HepG2 (cell line): Measurements from ENCODE around the gene PRPF4. TPM values are rescaled to one million over a fixed set of nuclear protein-coding genes. Genes with fewer than 3 reads are reported as not detected.

Experiments
- BHLHE40 ChIP-seq: IDR thresholded peaks from 2 replicates; pipeline ENCODE4 v1.6.1; 2011; ENCODE audit warnings: low read length, improper control_type of control experiment
- BRF2 ChIP-seq: sonication (generic); formaldehyde crosslinking; IDR thresholded peaks from 2 replicates; pipeline ENCODE4 v1.8.1; 2022; ENCODE audit warnings: mild to moderate bottlenecking, missing genetic modification reagents
- CREB1 ChIP-seq, 2 experiments: fragments of 450-650 bp in 1 of 2; IDR thresholded peaks; 2 replicates each; pipeline ENCODE4 v1.6.1; 2016 to 2017; ENCODE audit warnings: control low read depth in 1 of 2, mild to moderate bottlenecking in 1 of 2, missing compliant biosample characterization in 1 of 2, missing genetic modification characterization in 1 of 2
- DMAP1 ChIP-seq: IDR thresholded peaks from 2 replicates; pipeline ENCODE4 v1.6.1; 2016
- GATA4 ChIP-seq: sonication (generic); IDR thresholded peaks from 2 replicates; pipeline ENCODE4 v1.6.1; 2016; ENCODE audit warnings: antibody characterized with exemption, low read depth, borderline replicate concordance
- GMEB1 ChIP-seq: sonication (generic); formaldehyde crosslinking; IDR thresholded peaks from 2 replicates; pipeline ENCODE4 v1.5.1; 2020; ENCODE audit warnings: missing genetic modification reagents, mild to moderate bottlenecking, borderline replicate concordance
- HNRNPL ChIP-seq: fragments of 200-400 bp; formaldehyde crosslinking; IDR thresholded peaks from 2 replicates; pipeline ENCODE4 v1.6.1; 2017; ENCODE audit warnings: mild to moderate bottlenecking, low read depth, low read length
- MAFG ChIP-seq: sonication (generic); formaldehyde crosslinking; IDR thresholded peaks from 2 replicates; pipeline ENCODE4 v1.5.1; 2020; ENCODE audit warnings: mild to moderate bottlenecking, missing genetic modification reagents
- NAIF1 ChIP-seq: sonication (generic); formaldehyde crosslinking; IDR thresholded peaks from 2 replicates; pipeline ENCODE4 v1.5.0; 2020; ENCODE audit warnings: mild to moderate bottlenecking, missing genetic modification reagents, borderline replicate concordance
- NFKBIZ ChIP-seq: IDR thresholded peaks from 2 replicates; pipeline ENCODE4 v1.6.1; 2018; ENCODE audit warnings: missing genetic modification reagents, missing compliant biosample characterization
- NFRKB ChIP-seq: fragments of 450-650 bp; IDR thresholded peaks from 2 replicates; pipeline ENCODE4 v1.6.1; 2017
- NR2F1 ChIP-seq, 2 experiments: fragments of 450-650 bp in 1 of 2; formaldehyde crosslinking in 1 of 2; IDR thresholded peaks; 2 replicates each; pipeline versions ENCODE4 v1.5.0 to v1.6.1; 2016 to 2020; ENCODE audit warnings: mild to moderate bottlenecking in 1 of 2, missing compliant biosample characterization in 1 of 2, missing genetic modification reagents in 1 of 2, moderate library complexity in 1 of 2
- NR3C1 ChIP-seq: sonication (generic); formaldehyde crosslinking; IDR thresholded peaks from 2 replicates; pipeline ENCODE4 v1.4.0; 2020; ENCODE audit warnings: missing genetic modification reagents
- PHF5A ChIP-seq: IDR thresholded peaks from one replicate; pipeline ENCODE4 v1.6.1; 2018; ENCODE audit warnings: low read depth, missing genetic modification reagents; ENCODE audit not compliant: unreplicated experiment
- POGZ ChIP-seq: sonication (generic); formaldehyde crosslinking; IDR thresholded peaks from 2 replicates; pipeline ENCODE4 v1.4.0; 2020; ENCODE audit warnings: mild to moderate bottlenecking, missing genetic modification reagents
- RBM39 ChIP-seq: fragments of 200-400 bp; formaldehyde crosslinking; IDR thresholded peaks from one replicate; pipeline ENCODE4 v1.6.1; 2018; ENCODE audit warnings: antibody characterized with exemption, mild to moderate bottlenecking, low read depth, low read length; ENCODE audit not compliant: poor library complexity, severe bottlenecking
- SALL1 ChIP-seq: sonication (generic); formaldehyde crosslinking; IDR thresholded peaks from 2 replicates; pipeline ENCODE4 v1.8.0; 2022; ENCODE audit warnings: mild to moderate bottlenecking, missing genetic modification reagents
- SOX5 ChIP-seq: IDR thresholded peaks from 2 replicates; pipeline ENCODE4 v1.6.1; 2016; ENCODE audit warnings: borderline replicate concordance
- SUZ12 ChIP-seq: fragments of 150-350 bp; IDR thresholded peaks from 2 replicates; pipeline ENCODE4 v1.6.1; 2014; ENCODE audit warnings: low read depth, low read length
- TOPORS ChIP-seq: sonication (generic); formaldehyde crosslinking; IDR thresholded peaks from 2 replicates; pipeline ENCODE4 v1.8.0; 2023; ENCODE audit warnings: mild to moderate bottlenecking, missing genetic modification reagents
- ZFP91 ChIP-seq: sonication (generic); formaldehyde crosslinking; IDR thresholded peaks from 2 replicates; pipeline ENCODE4 v1.9.0; 2022; ENCODE audit warnings: missing genetic modification reagents, mild to moderate bottlenecking, borderline replicate concordance
- ZGPAT ChIP-seq: IDR thresholded peaks from 2 replicates; pipeline ENCODE4 v1.6.1; 2016; ENCODE audit warnings: mild to moderate bottlenecking
- ZNF678 ChIP-seq: sonication (generic); formaldehyde crosslinking; IDR thresholded peaks from 2 replicates; pipeline ENCODE4 v1.4.0; 2020; ENCODE audit warnings: mild to moderate bottlenecking, missing genetic modification reagents
- ZNF720 ChIP-seq: sonication (generic); formaldehyde crosslinking; IDR thresholded peaks from 2 replicates; pipeline ENCODE4 v1.4.0; 2020; ENCODE audit warnings: missing genetic modification reagents
- polyA plus RNA-seq, 8 experiments: library from polyadenylated mRNA; depleted of rRNA in 3 of 8; stranded (reverse) in 7 of 8; unstranded in 1 of 8; fragments of >200 nt; fragmentation: Illumina TruSeq in 4 of 8; extraction: Trizol in 4 of 8; gene quantifications; 2 replicates each; pipeline versions ENCODE4 v1.2.1 to v1.2.3, GENCODE V29; 2011 to 2016; ENCODE audit warnings: low read depth in 4 of 8, missing spikeins in 1 of 8, mixed read lengths in 1 of 8; ENCODE audit not compliant: insufficient read depth in 1 of 8
- total RNA-seq, 5 experiments: library from RNA; depleted of rRNA; stranded (reverse); fragments of >200 nt; fragmentation: Illumina TruSeq; extraction: Trizol; gene quantifications; 2 replicates each; pipeline ENCODE4 v1.2.3, GENCODE V29; 2016; ENCODE audit warnings: low read depth in 1 of 5

Gene PRPF4
- total and polyA plus RNA-seq, 2 of the 13 experiments (the other 11 are each of a cell fraction or from before 2014, with no cell fraction given) = 10.3 to 49.0 TPM

GRCh38 chr9:113275157-113276131 lies at the start of gene PRPF4, which contains the start of gene CDC26 (continued):
- TF ChIP-seq GMEB1 (CRISPR knock-in tag) (peak; percentile 93), SALL1 (CRISPR knock-in tag) (peak; percentile 79), POGZ (CRISPR knock-in tag) (peak; percentile 78), BHLHE40 (no peak), PHF5A (no peak), NAIF1 (CRISPR knock-in tag) (no peak), ZGPAT (CRISPR knock-in tag) (peak; percentile 70; the same call in 1 of the 2 replicates), NFRKB (no peak), HNRNPL (0 out of 2 replicates have a peak, but pooled peaks have one; percentile 55), ZNF678 (CRISPR knock-in tag) (no peak), SOX5 (CRISPR knock-in tag) (peak; percentile 47; the same call in 1 of the 2 replicates), BRF2 (CRISPR knock-in tag) (peak; percentile 78; the same call in 1 of the 2 replicates), SUZ12 (peak; percentile 55; the same call in 1 of the 2 replicates), MAFG (no peak), RBM39 (peak; percentile 60), ZFP91 (CRISPR knock-in tag) (peak; percentile 88), CREB1 (IDR thresholded peaks at IDR 0.05) (peak; percentile 98), CREB1 (CRISPR knock-in tag; IDR thresholded peaks at IDR 0.05) (peak; percentile 99), NR3C1 (CRISPR knock-in tag) (no peak), ZNF720 (no peak), TOPORS (CRISPR knock-in tag) (0 out of 2 replicates have a peak, but pooled peaks have one; percentile 67), DMAP1 (CRISPR knock-in tag) (peak; percentile 91), NR2F1 (CRISPR knock-in tag; IDR thresholded peaks at IDR 0.05) (no peak; a peak in 1 of 4 replicates), NFKBIZ (no peak; the same call in 1 of the 2 replicates), GATA4 (peak; percentile 61; the same call in 1 of the 2 replicates)
